ENCODE results near the gene HOXC11.

Gene HOXC11

DNA sequence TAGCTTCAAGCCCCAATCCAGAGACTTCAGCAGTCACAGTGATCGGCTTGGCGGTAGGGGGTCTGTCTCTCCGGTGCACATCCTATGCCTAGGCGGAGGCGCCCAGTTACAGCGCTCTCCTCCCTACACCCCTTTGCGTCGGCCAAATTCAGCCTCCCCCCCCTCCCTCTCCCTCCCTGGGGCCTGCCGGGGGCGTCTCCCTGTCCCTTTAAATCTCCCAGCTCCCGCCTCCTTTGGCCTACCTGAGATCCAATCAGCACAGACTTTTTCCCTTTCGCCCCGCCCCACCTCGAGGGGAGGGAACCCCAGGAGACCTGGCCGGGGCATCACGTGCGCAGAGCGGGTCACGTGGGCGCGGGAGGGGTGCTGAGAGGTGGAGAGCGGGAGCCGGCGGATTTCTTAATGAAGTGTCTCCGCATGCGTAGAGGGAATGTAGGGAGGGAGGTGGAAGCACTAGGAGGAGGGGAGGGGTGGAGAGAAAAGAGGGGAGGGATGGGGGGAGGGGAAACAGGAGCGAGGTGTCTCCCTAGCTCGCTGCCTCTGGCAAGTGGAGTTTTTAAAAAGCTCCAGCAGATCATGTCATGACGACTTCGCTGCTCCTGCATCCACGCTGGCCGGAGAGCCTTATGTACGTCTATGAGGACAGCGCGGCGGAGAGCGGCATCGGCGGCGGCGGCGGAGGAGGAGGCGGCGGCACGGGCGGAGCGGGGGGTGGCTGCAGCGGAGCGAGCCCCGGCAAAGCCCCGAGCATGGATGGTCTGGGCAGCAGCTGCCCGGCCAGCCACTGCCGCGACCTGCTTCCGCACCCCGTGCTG is 34.4 kb upstream of the HOXC11 start, which contains the start of gene HOXC13:
Gene HOXC13, plus strand, starts transcription at position 506 of the 815 bp plus-strand sequence. Its CDS starts 76 bp downstream, at position 582.
- H3K4me1 Mint-ChIP-seq (ENCODE audit: low read depth) = no peaks in the 10 kb centered on the region
- no peak within 1 kb of the TSS for H3K27ac Mint-ChIP-seq
- no peaks in the 10 kb centered on the region for H3K9me3 Mint-ChIP-seq
- no peaks in the 10 kb centered on the region for H3K36me3 Mint-ChIP-seq (ENCODE audit: low read depth)
- intact Hi-C loops (cut with micrococcal nuclease) = no loop called here
- H3K27me3 Mint-ChIP-seq = peaks cover 94% of the 10 kb centered on the region
- no peak within 1 kb of the TSS for H3K4me3 Mint-ChIP-seq

- intact Hi-C loops (cut with micrococcal nuclease) = no loop called here
- no peak overlapping the region for H3K27ac Mint-ChIP-seq
- H3K27me3 Mint-ChIP-seq = peaks cover 94% of the 10 kb centered on the region
- H3K4me3 Mint-ChIP-seq = no peak overlapping the region
- H3K4me1 Mint-ChIP-seq (ENCODE audit: low read depth) = no peaks in the 10 kb centered on the region
- no peaks in the 10 kb centered on the region for H3K36me3 Mint-ChIP-seq (ENCODE audit: low read depth)
- H3K9me3 Mint-ChIP-seq = no peaks in the 10 kb centered on the region
These were observed 33.5 kb upstream of the HOXC11 start for GRCh38 chr12:53939141-53940108.

GRCh38 chr12:53940443-53941014 is 32.4 kb upstream of the HOXC11 start:
- Mint-ChIP-seq H3K4me3 (no peak overlapping the region), H3K27me3 (peaks cover 94% of the 10 kb centered on the region), H3K9me3 (no peaks in the 10 kb centered on the region), H3K4me1 (ENCODE audit: low read depth) (no peaks in the 10 kb centered on the region), H3K36me3 (ENCODE audit: low read depth) (no peaks in the 10 kb centered on the region), H3K27ac (no peak overlapping the region)
- intact Hi-C loops (cut with micrococcal nuclease) = no loop called here

GRCh38 chr12:53941187-53941586 is 31.7 kb upstream of the HOXC11 start:
- intact Hi-C loops (cut with micrococcal nuclease) = no loop called here
- Mint-ChIP-seq H3K36me3 (ENCODE audit: low read depth) (no peaks in the 10 kb centered on the region), H3K4me3 (no peak overlapping the region)

DNA sequence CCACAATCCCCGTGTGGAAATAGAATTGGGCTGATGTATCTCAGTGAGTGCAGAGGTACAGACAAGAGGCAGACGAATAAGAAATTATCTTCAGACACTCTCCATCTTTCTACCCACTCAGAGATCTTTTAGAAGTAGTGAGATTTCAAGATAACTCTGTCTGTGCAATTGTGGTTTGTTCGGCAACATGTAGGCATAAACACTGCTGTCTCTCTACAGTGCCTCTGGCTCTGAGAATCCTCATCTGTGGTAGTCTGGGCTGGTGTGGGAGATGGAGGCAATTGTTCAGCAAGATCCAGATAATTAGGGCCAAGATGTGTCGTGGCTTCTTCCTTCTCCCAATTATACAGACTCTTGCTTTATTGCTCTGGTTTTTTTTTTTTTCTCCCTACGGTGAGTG is 31.2 kb upstream of the HOXC11 start:
- intact Hi-C loops (cut with micrococcal nuclease) = no loop called here
- Mint-ChIP-seq H3K4me3 (no peak overlapping the region), H3K27me3 (peaks cover 94% of the 10 kb centered on the region), H3K9me3 (no peaks in the 10 kb centered on the region), H3K4me1 (ENCODE audit: low read depth) (no peaks in the 10 kb centered on the region), H3K36me3 (ENCODE audit: low read depth) (no peaks in the 10 kb centered on the region), H3K27ac (no peak overlapping the region)

More at GRCh38 chr12:53941187-53941586, 31.7 kb upstream of the HOXC11 start:
- no peak overlapping the region for H3K27ac Mint-ChIP-seq
- peaks cover 94% of the 10 kb centered on the region for H3K27me3 Mint-ChIP-seq
- no peaks in the 10 kb centered on the region for H3K4me1 Mint-ChIP-seq (ENCODE audit: low read depth)
- no peaks in the 10 kb centered on the region for H3K9me3 Mint-ChIP-seq

GRCh38 chr12:53942467-53942997 is 30.4 kb upstream of the HOXC11 start:
- Mint-ChIP-seq H3K27ac (no peak overlapping the region), H3K9me3 (no peaks in the 10 kb centered on the region), H3K27me3 (peaks cover 92% of the 10 kb centered on the region), H3K4me1 (ENCODE audit: low read depth) (no peaks in the 10 kb centered on the region), H3K4me3 (no peak overlapping the region), H3K36me3 (ENCODE audit: low read depth) (no peaks in the 10 kb centered on the region)
- intact Hi-C loops (cut with micrococcal nuclease) = no loop called here

DNA sequence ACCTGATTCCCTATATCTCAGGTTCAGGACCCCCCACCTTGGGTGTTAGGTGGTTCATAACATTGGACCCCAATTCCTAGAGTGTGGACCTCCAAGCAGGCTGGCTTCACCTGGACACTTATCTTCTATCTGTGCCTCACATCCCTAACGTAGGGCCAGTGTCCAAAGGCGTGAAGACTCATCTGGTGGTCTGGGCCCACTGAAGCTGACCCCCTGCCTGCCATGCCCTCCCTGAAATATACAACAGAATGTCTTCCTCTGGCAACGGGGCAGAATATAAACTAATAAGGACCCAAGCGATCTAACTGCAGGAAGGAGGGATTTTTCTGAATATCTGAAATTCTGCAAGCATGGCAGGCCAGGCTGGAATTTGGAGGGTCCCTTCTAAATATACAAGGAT is 28.7 kb upstream of the HOXC11 start:
- Mint-ChIP-seq H3K4me3 (no peak overlapping the region), H3K27ac (no peak overlapping the region), H3K4me1 (ENCODE audit: low read depth) (no peaks in the 10 kb centered on the region), H3K9me3 (no peaks in the 10 kb centered on the region), H3K36me3 (ENCODE audit: low read depth) (no peaks in the 10 kb centered on the region), H3K27me3 (peaks cover 94% of the 10 kb centered on the region)
- intact Hi-C loops (cut with micrococcal nuclease) = no loop called here

DNA sequence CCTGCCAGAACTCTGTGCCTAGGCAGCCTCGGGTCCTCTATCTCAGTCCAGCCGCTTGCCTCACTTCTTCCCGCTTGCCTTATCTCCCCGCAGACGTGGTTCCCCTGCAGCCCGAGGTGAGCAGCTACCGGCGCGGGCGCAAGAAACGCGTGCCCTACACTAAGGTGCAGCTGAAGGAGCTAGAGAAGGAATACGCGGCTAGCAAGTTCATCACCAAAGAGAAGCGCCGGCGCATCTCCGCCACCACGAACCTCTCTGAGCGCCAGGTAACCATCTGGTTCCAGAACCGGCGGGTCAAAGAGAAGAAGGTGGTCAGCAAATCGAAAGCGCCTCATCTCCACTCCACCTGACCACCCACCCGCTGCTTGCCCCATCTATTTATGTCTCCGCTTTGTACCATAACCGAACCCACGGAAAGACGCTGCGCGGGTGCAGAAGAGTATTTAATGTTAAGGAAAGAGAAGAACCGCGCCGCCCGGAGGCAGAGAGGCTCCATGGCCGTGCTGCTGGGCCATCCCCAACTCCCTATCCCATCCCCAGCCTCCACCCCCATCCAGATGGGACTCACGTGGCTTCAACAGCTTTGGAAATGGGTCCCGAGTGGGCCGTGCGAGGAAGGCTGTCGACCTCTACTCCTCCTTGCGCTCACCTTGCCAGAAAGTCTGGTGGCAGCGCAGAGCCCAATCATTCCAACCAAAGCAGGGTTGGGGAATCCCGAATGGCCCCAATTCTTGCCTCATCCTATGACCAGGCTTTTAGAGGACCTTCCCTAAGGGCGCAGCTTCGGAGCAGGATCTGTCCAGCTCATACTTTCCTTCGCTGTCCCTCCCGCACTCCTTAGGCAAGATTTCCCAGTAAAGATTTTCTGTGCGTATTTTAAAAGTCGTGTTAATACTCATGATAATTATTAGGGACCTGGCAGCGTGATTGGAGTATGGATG is 27.7 kb upstream of the HOXC11 start:
- H3K9me3 Mint-ChIP-seq = no peaks in the 10 kb centered on the region
- intact Hi-C loops (cut with micrococcal nuclease) = no loop called here
- H3K4me1 Mint-ChIP-seq (ENCODE audit: low read depth) = peaks cover 4% of the 10 kb centered on the region
- H3K27ac Mint-ChIP-seq = no peak overlapping the region
- H3K36me3 Mint-ChIP-seq (ENCODE audit: low read depth) = no peaks in the 10 kb centered on the region
- H3K4me3 Mint-ChIP-seq = no peak overlapping the region
- H3K27me3 Mint-ChIP-seq = peaks cover 94% of the 10 kb centered on the region

DNA sequence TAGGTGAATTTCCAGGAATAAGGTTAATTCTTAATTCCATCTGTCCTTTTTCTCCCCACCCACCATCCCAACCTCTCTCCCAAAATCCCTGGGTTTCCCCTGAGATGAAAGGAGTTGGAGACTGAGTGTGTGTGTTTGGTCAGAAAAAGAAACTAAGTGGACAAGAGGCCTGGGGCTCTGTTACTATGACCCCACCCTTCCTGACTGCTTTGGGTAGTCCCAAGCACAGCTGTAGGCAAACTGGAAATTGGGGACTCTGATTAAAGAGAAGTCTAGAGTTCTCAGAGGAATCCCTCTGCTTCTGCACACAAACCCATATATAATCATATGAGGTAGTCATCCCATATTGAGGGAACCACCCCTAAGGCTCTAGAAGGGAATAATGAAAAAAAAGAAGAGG is 25.2 kb upstream of the HOXC11 start:
- H3K4me3 Mint-ChIP-seq = no peak overlapping the region
- H3K36me3 Mint-ChIP-seq (ENCODE audit: low read depth) = no peaks in the 10 kb centered on the region
- no peaks in the 10 kb centered on the region for H3K9me3 Mint-ChIP-seq
- H3K27ac Mint-ChIP-seq = no peak overlapping the region
- peaks cover 10% of the 10 kb centered on the region for H3K4me1 Mint-ChIP-seq (ENCODE audit: low read depth)
- intact Hi-C loops (cut with micrococcal nuclease) = no loop called here
- peaks cover 96% of the 10 kb centered on the region for H3K27me3 Mint-ChIP-seq

GRCh38 chr12:53948650-53949593 is 24.0 kb upstream of the HOXC11 start:
- intact Hi-C loops (cut with micrococcal nuclease) = no loop called here
- H3K36me3 Mint-ChIP-seq (ENCODE audit: low read depth) = no peaks in the 10 kb centered on the region
- no peak overlapping the region for H3K27ac Mint-ChIP-seq
- H3K4me3 Mint-ChIP-seq = no peak overlapping the region
- H3K4me1 Mint-ChIP-seq (ENCODE audit: low read depth) = peaks cover 10% of the 10 kb centered on the region
- H3K9me3 Mint-ChIP-seq = no peaks in the 10 kb centered on the region
- peaks cover 98% of the 10 kb centered on the region for H3K27me3 Mint-ChIP-seq

GRCh38 chr12:53949631-53950436 is 23.1 kb upstream of the HOXC11 start:
- H3K27ac Mint-ChIP-seq = no peak overlapping the region
- H3K36me3 Mint-ChIP-seq (ENCODE audit: low read depth) = no peaks in the 10 kb centered on the region
- peaks cover 10% of the 10 kb centered on the region for H3K4me1 Mint-ChIP-seq (ENCODE audit: low read depth)
- peaks cover 98% of the 10 kb centered on the region for H3K27me3 Mint-ChIP-seq
- intact Hi-C loops (cut with micrococcal nuclease) = no loop called here
- no peak overlapping the region for H3K4me3 Mint-ChIP-seq
- no peaks in the 10 kb centered on the region for H3K9me3 Mint-ChIP-seq

DNA sequence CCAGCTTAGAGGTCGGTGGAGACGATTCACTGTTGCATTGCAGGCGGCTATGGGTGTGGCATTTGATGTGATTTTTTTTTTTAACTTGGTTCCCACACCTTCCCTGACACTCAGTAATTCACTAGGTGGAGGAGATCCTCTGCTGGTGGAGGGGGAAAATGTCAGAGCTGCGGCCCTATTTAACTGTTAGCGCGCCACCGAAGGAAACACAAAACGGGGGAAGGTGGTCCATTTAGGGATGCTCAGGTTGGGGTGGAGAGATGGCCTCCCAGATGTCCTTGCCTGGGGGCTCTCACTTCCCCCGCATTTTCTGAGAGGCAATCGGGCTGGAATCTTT is 22.5 kb upstream of the HOXC11 start:
- Mint-ChIP-seq H3K4me3 (no peak overlapping the region), H3K27ac (no peak overlapping the region), H3K4me1 (ENCODE audit: low read depth) (peaks cover 10% of the 10 kb centered on the region), H3K36me3 (ENCODE audit: low read depth) (no peaks in the 10 kb centered on the region), H3K27me3 (peaks cover 96% of the 10 kb centered on the region), H3K9me3 (no peaks in the 10 kb centered on the region)
- intact Hi-C loops (cut with micrococcal nuclease) = no loop called here

Data from dendritic cell treated with granulocyte-macrophage colony-stimulating factor and Interleukin-4, amounts not matched to agents 40 ng/mL and 50 ng/mL, for 4 days (primary cell).